Measurements from ENCODE around the gene NELFB.

- TF ChIP-seq POLR2A (IDR thresholded peaks at IDR 0.05) (no peak), CTCF (IDR thresholded peaks at IDR 0.05) (no peak)
Measured at GRCh38 chr9:137236936-137237421, 18.1 kb upstream of the NELFB start.

All from suprapubic skin (tissue), 3 donors.